ENCODE data around the gene FUOM. TPM values are rescaled to one million over a fixed set of nuclear protein-coding genes. Genes with fewer than 3 reads are reported as not detected.
A peak's percentile ranks its signal among the peaks of the same experiment; 100 is the strongest.

Gene FUOM
- total and polyA plus RNA-seq, 2 donors (not counting 3 experiments of a cell fraction or from before 2014, with no cell fraction given) = 17.4 to 33.9 TPM

GRCh38 chr10:133307776-133308420 lies 49.9 kb downstream of the FUOM start:
- Histone ChIP-seq H2AFZ (ENCODE audit: low read depth, low read length) (no peak overlapping the region), H3K27ac (ENCODE audit: insufficient read depth, low read depth, low read length) (peak overlapping the region; percentile 87), H3K4me3 (replicated peaks in 1 of 3; ENCODE audit: insufficient read depth in 1 of 3, low read depth in 1 of 3, low read length in 3 of 3) (peak overlapping the region; percentile 55 to 78 (median 75)), H3K9me1 (replicated peaks; ENCODE audit: control insufficient read depth, extremely low read depth, insufficient read depth, low read length) (no peaks in the 10 kb centered on the region), H3K4me1 (ENCODE audit: control insufficient read depth, extremely low read depth, insufficient read depth, low read length) (peaks cover 7% of the 10 kb centered on the region), H3K9me3 (replicated peaks; ENCODE audit: control insufficient read depth, insufficient read depth, low read length) (no peaks in the 10 kb centered on the region), H3K36me3 (ENCODE audit: control insufficient read depth in 2 of 2, extremely low read depth in 1 of 2, insufficient read depth in 2 of 2, low read length in 2 of 2) (peaks cover 2 to 5% of the 10 kb centered on the region in 2 experiments), H4K20me1 (replicated peaks; ENCODE audit: control insufficient read depth, extremely low read depth, insufficient read depth, low read length) (no peaks in the 10 kb centered on the region), H3K4me2 (ENCODE audit: insufficient read depth, low read length) (peak overlapping the region; percentile 81), H3K27me3 (ENCODE audit: control insufficient read depth in 2 of 2, insufficient read depth in 2 of 2, low read length in 2 of 2) (no peaks in the 10 kb centered on the region), H3K79me2 (ENCODE audit: control insufficient read depth, insufficient read depth, low read length) (peaks cover 39% of the 10 kb centered on the region), H3K9ac (replicated peaks; ENCODE audit: extremely low read depth, insufficient read depth, low read length) (peak overlapping the region; percentile 95)
- FAIRE-seq = peak; percentile 84
- no TSS peak for BruUV-seq (replicated peaks)
- ChIA-PET CTCF (interaction anchor here (0.7 to 1.3 kb wide), 10 partner anchors 9 to 641 kb away, joined by 3 to 9 read pairs (median 4); no protein-coding TSS in a partner anchor), POLR2A (no interaction called here)
- TF ChIP-seq EZH2 (IDR thresholded peaks at IDR 0.05; ENCODE audit: borderline replicate concordance, low read depth, low read length, severe bottlenecking) = no peak
- TF ChIP-seq, protein P1, sequence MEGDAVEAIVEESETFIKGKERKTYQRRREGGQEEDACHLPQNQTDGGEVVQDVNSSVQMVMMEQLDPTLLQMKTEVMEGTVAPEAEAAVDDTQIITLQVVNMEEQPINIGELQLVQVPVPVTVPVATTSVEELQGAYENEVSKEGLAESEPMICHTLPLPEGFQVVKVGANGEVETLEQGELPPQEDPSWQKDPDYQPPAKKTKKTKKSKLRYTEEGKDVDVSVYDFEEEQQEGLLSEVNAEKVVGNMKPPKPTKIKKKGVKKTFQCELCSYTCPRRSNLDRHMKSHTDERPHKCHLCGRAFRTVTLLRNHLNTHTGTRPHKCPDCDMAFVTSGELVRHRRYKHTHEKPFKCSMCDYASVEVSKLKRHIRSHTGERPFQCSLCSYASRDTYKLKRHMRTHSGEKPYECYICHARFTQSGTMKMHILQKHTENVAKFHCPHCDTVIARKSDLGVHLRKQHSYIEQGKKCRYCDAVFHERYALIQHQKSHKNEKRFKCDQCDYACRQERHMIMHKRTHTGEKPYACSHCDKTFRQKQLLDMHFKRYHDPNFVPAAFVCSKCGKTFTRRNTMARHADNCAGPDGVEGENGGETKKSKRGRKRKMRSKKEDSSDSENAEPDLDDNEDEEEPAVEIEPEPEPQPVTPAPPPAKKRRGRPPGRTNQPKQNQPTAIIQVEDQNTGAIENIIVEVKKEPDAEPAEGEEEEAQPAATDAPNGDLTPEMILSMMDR (IDR thresholded peaks at IDR 0.05; ENCODE audit: extremely low read depth in 1 of 2, insufficient read depth in 1 of 2, low read depth in 1 of 2, low read length in 2 of 2) = peak; percentile 80 to 82
- peak; percentile 77 for DNase-seq (ENCODE audit: low read depth, low spot score)
- dilution Hi-C loops (cut with MboI; ENCODE audit: extremely low pct_ligation_motif_present, low sequenced_read_pairs) = no loop called here
- intact Hi-C loops (cut with micrococcal nuclease) = loop anchor here (1.0 to 10.0 kb wide), 4 partner anchors 49 to 643 kb away; partner anchors contain the start of genes ECHS1 and MTG1

GRCh38 chr10:133306941-133307379 lies 50.9 kb downstream of the FUOM start:
- CTCF ChIA-PET = interaction anchor here (1.2 kb wide), 1 partner anchor 14 kb away, joined by 9 read pairs; no protein-coding TSS in a partner anchor
- Histone ChIP-seq H3K79me2 (ENCODE audit: control insufficient read depth, insufficient read depth, low read length) (peaks cover 41% of the 10 kb centered on the region), H3K4me3 (replicated peaks in 1 of 3; ENCODE audit: insufficient read depth in 1 of 3, low read depth in 1 of 3, low read length in 3 of 3) (no peak overlapping the region)

More at GRCh38 chr10:133306941-133307379, 50.9 kb downstream of the FUOM start:
- no peaks in the 10 kb centered on the region for H3K27me3 ChIP-seq (ENCODE audit: control insufficient read depth in 2 of 2, insufficient read depth in 2 of 2, low read length in 2 of 2)
- H3K36me3 ChIP-seq (ENCODE audit: control insufficient read depth in 2 of 2, extremely low read depth in 1 of 2, insufficient read depth in 2 of 2, low read length in 2 of 2) = peaks cover 6 to 12% of the 10 kb centered on the region in 2 experiments
- intact Hi-C loops (cut with micrococcal nuclease) (loop anchor here (1.0 to 10.0 kb wide), 4 partner anchors 48 to 642 kb away; partner anchors contain the start of genes ECHS1 and MTG1), dilution Hi-C loops (cut with MboI; ENCODE audit: extremely low pct_ligation_motif_present, low sequenced_read_pairs) (no loop called here)
- FAIRE-seq (no peak), DNase-seq (ENCODE audit: low read depth, low spot score) (no peak)
- no peaks in the 10 kb centered on the region for H4K20me1 ChIP-seq (replicated peaks; ENCODE audit: control insufficient read depth, extremely low read depth, insufficient read depth, low read length)
- H3K4me1 ChIP-seq (ENCODE audit: control insufficient read depth, extremely low read depth, insufficient read depth, low read length) = peaks cover 7% of the 10 kb centered on the region
- H3K4me2 ChIP-seq (ENCODE audit: insufficient read depth, low read length) = no peak overlapping the region
- H3K9ac ChIP-seq (replicated peaks; ENCODE audit: extremely low read depth, insufficient read depth, low read length) = no peak overlapping the region
- H3K27ac ChIP-seq (ENCODE audit: insufficient read depth, low read depth, low read length) = no peak overlapping the region
- no peak overlapping the region for H2AFZ ChIP-seq (ENCODE audit: low read depth, low read length)
- H3K9me3 ChIP-seq (replicated peaks; ENCODE audit: control insufficient read depth, insufficient read depth, low read length) = no peaks in the 10 kb centered on the region
- TF ChIP-seq, protein P2, sequence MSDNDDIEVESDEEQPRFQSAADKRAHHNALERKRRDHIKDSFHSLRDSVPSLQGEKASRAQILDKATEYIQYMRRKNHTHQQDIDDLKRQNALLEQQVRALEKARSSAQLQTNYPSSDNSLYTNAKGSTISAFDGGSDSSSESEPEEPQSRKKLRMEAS (IDR thresholded peaks at IDR 0.05; ENCODE audit: insufficient read depth, insufficient read length) = no peak
- no peak for TF ChIP-seq MYC (IDR thresholded peaks at IDR 0.05; ENCODE audit: low read depth, low read length)
- no peak for TF ChIP-seq FOS (IDR thresholded peaks at IDR 0.05; ENCODE audit: borderline replicate concordance, insufficient read depth, low read length)
- TF ChIP-seq POLR2A (IDR thresholded peaks at IDR 0.05; ENCODE audit: low read depth, low read length) = no peak
- TF ChIP-seq JUN (IDR thresholded peaks at IDR 0.05; ENCODE audit: borderline replicate concordance, insufficient read depth, insufficient read length, low read depth) = no peak
- TF ChIP-seq GATA2 (IDR thresholded peaks at IDR 0.05; ENCODE audit: insufficient read depth, insufficient read length, low read depth, low read length) = no peak
- TF ChIP-seq POLR2AphosphoS5 (IDR thresholded peaks at IDR 0.05; ENCODE audit: insufficient read depth, low read depth, low read length) = no peak
- BruUV-seq (replicated peaks) = no TSS peak
- H3K9me1 ChIP-seq (replicated peaks; ENCODE audit: control insufficient read depth, extremely low read depth, insufficient read depth, low read length) = no peaks in the 10 kb centered on the region
- POLR2A ChIA-PET = no interaction called here

Measured in endothelial cell of umbilical vein (primary cell).